ENCODE data around the gene HTR3B. TPM values are rescaled to one million over a fixed set of nuclear protein-coding genes. Genes with fewer than 3 reads are reported as not detected.

HTR3B gene
- total and polyA plus RNA-seq, 10 of the 15 experiments (the other 5 are each of a cell fraction or from before 2014, with no cell fraction given): not detected

DNA sequence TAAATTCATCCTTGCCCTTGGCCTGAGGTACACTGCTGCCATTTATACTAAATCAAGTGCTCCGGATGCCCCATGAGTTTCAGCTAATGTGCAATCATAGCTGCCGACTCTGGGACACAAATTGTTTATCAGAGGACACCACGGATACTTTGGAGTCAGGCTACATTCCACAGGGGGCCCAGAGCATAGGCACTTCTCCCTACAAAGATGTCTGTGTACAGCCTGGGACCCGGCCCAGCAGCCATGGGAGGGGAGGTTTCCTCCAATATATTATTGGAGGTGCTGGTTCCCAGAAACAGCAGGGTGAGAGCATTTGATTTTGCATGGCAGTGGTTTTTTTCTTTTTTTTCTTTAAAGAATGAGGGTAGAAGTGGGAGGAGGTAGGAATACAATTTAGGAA lies 31.3 kb downstream of the HTR3B start:
- TF ChIP-seq PBX3 (IDR thresholded peaks at IDR 0.05; ENCODE audit: insufficient replicate concordance, low read depth, low read length) (no peak), SPI1 (IDR thresholded peaks at IDR 0.05; ENCODE audit: borderline replicate concordance, insufficient read depth, low read depth, low read length) (no peak)
- FAIRE-seq: no peak
- Histone ChIP-seq H3K4me3 (no peak overlapping the region), H3K27me3 (replicated peaks in 1 of 2; ENCODE audit: control insufficient read depth in 2 of 2, insufficient read depth in 2 of 2, low read length in 1 of 2) (peaks cover 2 to 4% of the 10 kb centered on the region in 2 experiments; a peak in 3 of 4 replicates), H3K9me3 (replicated peaks; ENCODE audit: control insufficient read depth, insufficient read depth, low read length) (no peaks in the 10 kb centered on the region), H3K79me2 (ENCODE audit: control insufficient read depth, insufficient read depth, low read length) (no peaks in the 10 kb centered on the region), H3K9ac (ENCODE audit: control insufficient read depth, insufficient read depth, low read length) (no peak overlapping the region), H3K36me3 (ENCODE audit: control insufficient read depth in 2 of 2, insufficient read depth in 2 of 2, low read length in 1 of 2) (no peaks in the 10 kb centered on the region), H3K4me1 (ENCODE audit: control insufficient read depth, insufficient read depth, low read length) (no peaks in the 10 kb centered on the region), H3K27ac (ENCODE audit: control insufficient read depth, insufficient read depth) (no peak overlapping the region), H3K4me2 (ENCODE audit: control insufficient read depth, insufficient read depth) (no peak overlapping the region), H4K20me1 (ENCODE audit: control insufficient read depth, insufficient read depth) (no peaks in the 10 kb centered on the region), H2AFZ (ENCODE audit: control insufficient read depth, low read depth, low read length) (no peak overlapping the region)
- no TSS peak for BruUV-seq (replicated peaks)
- no peak for ATAC-seq
- no peak for DNase-seq (ENCODE audit: low read depth, low spot score)
- ChIA-PET POLR2A (no interaction called here), CTCF (no interaction called here), SMC1A (ENCODE audit: uncharacterized antibody, unreplicated experiment) (no interaction called here), RAD21 (ENCODE audit: unreplicated experiment) (no interaction called here)
- intact Hi-C loops (cut with micrococcal nuclease; ENCODE audit: unreplicated experiment) (no loop called here), in situ Hi-C loops (cut with MboI) (no loop called here)
- 18% methylated on average over 4 of the region's 4 CpGs for WGBS (ENCODE audit: insufficient coverage, insufficient replicate concordance, low lambda C conversion rate, missing lambda C conversion rate)

GRCh38 chr11:113937918-113938317 lies 33.3 kb downstream of the HTR3B start:
- no peak overlapping the region for H3K9ac ChIP-seq (ENCODE audit: control insufficient read depth, insufficient read depth, low read length)
- ChIA-PET POLR2A (no interaction called here), SMC1A (ENCODE audit: uncharacterized antibody, unreplicated experiment) (no interaction called here), RAD21 (ENCODE audit: unreplicated experiment) (no interaction called here), CTCF (no interaction called here)
- H3K4me2 ChIP-seq (ENCODE audit: control insufficient read depth, insufficient read depth): no peak overlapping the region
- no peaks in the 10 kb centered on the region for H3K9me3 ChIP-seq (replicated peaks; ENCODE audit: control insufficient read depth, insufficient read depth, low read length)
- peaks cover 2 to 4% of the 10 kb centered on the region in 2 experiments for H3K27me3 ChIP-seq (replicated peaks in 1 of 2; ENCODE audit: control insufficient read depth in 2 of 2, insufficient read depth in 2 of 2, low read length in 1 of 2)
- DNase-seq (ENCODE audit: low read depth, low spot score): no peak
- H3K4me3 ChIP-seq: no peak overlapping the region
- ATAC-seq: no peak
- H3K36me3 ChIP-seq (ENCODE audit: control insufficient read depth in 2 of 2, insufficient read depth in 2 of 2, low read length in 1 of 2): no peaks in the 10 kb centered on the region
- H3K4me1 ChIP-seq (ENCODE audit: control insufficient read depth, insufficient read depth, low read length): no peaks in the 10 kb centered on the region
- H3K27ac ChIP-seq (ENCODE audit: control insufficient read depth, insufficient read depth): no peak overlapping the region
- no peak overlapping the region for H2AFZ ChIP-seq (ENCODE audit: control insufficient read depth, low read depth, low read length)
- in situ Hi-C loops (cut with MboI): no loop called here
- WGBS (ENCODE audit: insufficient coverage, insufficient replicate concordance, low lambda C conversion rate, missing lambda C conversion rate): 40% methylated on average over 3 of the region's 3 CpGs
- H4K20me1 ChIP-seq (ENCODE audit: control insufficient read depth, insufficient read depth): no peaks in the 10 kb centered on the region
- no TSS peak for BruUV-seq (replicated peaks)
- TF ChIP-seq, protein P1, sequence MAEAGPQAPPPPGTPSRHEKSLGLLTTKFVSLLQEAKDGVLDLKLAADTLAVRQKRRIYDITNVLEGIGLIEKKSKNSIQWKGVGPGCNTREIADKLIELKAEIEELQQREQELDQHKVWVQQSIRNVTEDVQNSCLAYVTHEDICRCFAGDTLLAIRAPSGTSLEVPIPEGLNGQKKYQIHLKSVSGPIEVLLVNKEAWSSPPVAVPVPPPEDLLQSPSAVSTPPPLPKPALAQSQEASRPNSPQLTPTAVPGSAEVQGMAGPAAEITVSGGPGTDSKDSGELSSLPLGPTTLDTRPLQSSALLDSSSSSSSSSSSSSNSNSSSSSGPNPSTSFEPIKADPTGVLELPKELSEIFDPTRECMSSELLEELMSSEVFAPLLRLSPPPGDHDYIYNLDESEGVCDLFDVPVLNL (IDR thresholded peaks at IDR 0.05; ENCODE audit: low read depth, low read length): no peak
- TF ChIP-seq TBL1XR1 (IDR thresholded peaks at IDR 0.05; ENCODE audit: low read depth, low read length) (no peak), ZNF207 (IDR thresholded peaks at IDR 0.05; ENCODE audit: borderline replicate concordance) (no peak), ZNF217 (IDR thresholded peaks at IDR 0.05) (no peak), POLR2A (IDR thresholded peaks at IDR 0.05; ENCODE audit: low read depth, low read length) (no peak), CBFB (IDR thresholded peaks at IDR 0.05; ENCODE audit: low read depth) (no peak)
- FAIRE-seq: no peak
- no peaks in the 10 kb centered on the region for H3K79me2 ChIP-seq (ENCODE audit: control insufficient read depth, insufficient read depth, low read length)
- intact Hi-C loops (cut with micrococcal nuclease; ENCODE audit: unreplicated experiment): no loop called here

Data from GM12878 (cell line).